Superior temporal gyrus (tissue), 1 donor: Measurements from ENCODE around the gene HSPE1.
A peak's percentile ranks its signal among the peaks of the same experiment; 100 is the strongest.
"Not testable (repeated sequence)": the region's sequence is repeated elsewhere in the genome, so short reads cannot be mapped to it uniquely, and the experiment has no call there.

Experiments
- DNase-seq: peaks from one replicate; pipeline ENCODE4 v3.0.0-alpha.2; 2016; ENCODE audit errors: extremely low spot score

HSPE1 gene

DNA sequence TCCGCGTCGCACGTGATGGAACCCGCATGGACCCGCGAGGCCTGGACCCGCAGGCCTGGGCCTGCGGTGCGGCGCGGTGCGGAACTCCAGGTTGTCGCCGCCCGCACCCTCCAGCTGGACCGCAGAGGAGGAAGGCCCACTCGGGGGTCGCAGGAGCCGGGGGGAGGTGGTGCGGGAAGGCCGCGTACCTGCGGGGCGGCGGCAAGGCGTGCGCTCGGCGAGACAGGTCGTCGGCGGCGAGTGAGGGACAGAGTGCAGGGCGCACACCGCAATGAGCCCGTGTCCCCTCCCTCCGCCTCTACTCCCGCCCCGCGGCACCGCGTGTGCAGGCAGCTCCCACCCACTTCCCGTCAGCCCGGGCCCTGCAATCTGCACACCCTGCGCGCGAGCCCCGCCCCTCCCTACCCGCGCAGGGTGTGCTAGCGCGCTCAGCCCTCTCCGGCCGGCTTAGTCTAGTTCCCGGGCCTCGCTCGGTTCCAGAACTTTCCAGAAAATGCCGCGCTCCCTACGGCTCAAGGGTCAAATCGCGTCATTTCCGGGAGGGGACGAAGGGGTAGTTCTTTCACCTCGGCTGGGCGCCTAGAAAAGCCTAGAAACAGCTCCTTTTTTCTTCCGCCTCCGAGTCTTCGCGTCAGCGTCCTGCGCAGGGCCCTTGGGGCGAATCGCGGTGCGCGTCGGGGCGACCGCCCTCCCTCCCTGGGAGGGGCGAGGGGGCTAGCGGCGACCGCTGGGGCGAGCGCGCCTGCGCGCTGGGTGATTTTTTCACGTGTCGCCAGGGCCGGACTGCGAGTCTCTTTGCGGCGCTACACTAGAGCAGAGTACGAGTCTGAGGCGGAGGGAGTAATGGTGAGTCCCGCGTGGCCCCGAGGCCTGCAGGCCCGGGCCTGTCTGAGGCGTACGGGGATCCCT is at the start of gene HSPE1, which contains the start of gene HSPD1:
Gene HSPE1, plus strand, starts transcription at position 786 of the 909 bp plus-strand sequence. Its CDS starts 58 bp downstream, at position 844.
Gene HSPD1, minus strand, starts transcription at position 247 of the 909 bp plus-strand sequence. CDS start 992 bp downstream, outside the sequence.
- DNase-seq, result peak; percentile 100

DNA sequence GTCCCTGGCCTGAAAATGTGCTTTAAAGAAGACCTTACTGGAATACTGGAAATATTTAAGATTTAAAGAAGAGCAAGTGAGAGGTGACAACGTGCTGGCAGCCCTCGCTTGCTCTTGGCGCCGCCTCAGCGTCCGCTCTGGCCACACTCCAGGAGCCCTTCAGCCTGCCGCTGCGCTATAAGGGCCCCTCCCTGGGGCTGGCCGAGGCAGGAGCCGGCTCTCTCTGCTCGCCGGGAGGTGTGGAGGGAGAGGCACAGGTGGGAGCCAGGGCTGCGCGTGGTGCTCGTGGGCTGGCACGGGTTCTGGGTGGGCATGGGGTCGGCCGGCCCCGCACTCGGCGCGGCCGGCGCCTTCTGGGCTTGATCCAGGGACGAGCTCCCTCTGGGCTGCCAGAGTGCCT is 49.7 kb upstream of the HSPE1 start:
- DNase-seq, result no peak

GRCh38 chr2:197450935-197451358 is 49.2 kb upstream of the HSPE1 start:
- DNase-seq, result not testable (repeated sequence)

GRCh38 chr2:197452754-197453122 is 47.4 kb upstream of the HSPE1 start:
- no peak for DNase-seq

DNA sequence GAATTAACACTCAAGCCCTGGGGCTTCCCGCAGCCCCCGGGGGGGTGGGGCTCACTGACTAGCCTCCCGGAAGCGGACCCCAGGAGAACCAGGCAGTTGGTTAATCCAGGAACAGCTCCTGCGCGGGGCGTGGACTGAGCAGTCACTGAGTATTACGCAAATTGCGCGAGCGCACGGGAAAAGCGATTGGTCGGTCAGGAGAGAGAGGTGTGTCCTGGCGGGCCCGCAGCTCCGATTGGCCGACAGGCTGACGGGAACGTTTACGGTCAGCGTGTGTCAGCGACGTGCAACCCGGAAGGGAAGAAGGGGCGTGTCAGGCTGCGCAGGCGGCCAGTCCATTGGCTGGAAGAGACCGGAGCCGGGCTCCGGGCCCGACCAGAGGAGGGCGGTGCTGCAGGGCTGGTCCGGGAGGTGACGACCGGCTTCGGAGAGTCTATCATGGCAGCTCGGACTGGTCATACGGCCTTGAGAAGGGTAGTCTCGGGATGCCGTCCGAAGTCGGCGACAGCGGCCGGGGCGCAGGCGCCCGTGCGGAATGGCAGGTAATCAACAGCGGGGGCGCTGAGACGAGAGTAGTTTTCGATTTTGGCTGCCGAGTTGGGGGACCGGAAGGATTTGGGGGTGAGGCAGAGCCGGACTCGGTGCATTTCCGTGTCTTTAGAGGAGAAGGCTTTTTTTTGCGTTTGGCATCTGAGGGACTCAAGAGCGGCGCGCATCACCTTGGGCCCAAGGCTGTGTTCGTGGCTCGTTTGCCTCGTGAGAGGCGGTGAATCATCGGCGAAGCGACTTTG is 46.9 kb upstream of the HSPE1 start, which contains the start of gene COQ10B:
Gene COQ10B, plus strand, starts transcription at position 430 of the 791 bp plus-strand sequence. Its CDS starts 9 bp downstream, at position 439.
- peak; percentile 100 for DNase-seq

DNA sequence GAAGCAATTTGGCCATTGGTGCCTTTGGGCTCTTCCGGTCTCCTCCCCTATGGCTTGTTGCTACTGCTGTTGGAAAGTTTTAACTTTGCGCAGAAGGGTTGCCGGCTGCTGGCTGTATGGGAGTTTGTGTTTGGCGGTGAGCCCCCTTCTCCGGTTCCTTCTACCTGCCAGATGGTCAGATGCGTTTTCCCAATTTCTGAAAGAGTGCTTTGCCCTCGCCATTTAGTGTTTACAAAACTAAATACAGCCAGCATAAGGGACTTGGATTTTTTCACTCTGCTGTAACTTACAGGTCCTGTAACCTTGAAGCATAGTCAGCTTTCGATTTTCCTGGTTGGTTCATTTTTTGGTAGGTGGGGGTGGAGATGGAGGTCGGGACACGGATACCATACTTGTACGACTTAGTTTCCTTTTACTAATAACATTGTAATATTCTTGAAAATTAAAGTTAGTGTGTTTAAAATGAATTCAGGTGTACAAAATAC is 46.2 kb upstream of the HSPE1 start:
- DNase-seq, result no peak

DNA sequence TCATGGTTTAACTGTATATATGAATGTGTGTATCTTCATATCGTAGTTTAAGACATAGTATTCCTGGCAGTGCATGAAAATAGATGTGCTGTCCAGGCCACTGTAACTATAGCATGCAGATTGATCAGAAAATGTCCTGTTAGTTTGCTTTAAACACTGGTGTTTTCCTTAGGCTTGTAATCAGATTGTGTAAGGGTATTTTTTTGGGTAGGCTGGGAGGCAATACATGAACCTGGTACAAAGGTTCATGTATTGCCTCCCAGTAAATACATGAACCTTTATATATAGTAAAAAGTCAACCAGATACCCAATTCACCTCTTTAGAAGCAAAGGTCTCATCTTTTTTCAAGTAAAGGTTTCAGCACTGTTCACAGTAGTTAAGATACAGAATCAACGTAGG is 45.3 kb upstream of the HSPE1 start:
- DNase-seq, result no peak

DNA sequence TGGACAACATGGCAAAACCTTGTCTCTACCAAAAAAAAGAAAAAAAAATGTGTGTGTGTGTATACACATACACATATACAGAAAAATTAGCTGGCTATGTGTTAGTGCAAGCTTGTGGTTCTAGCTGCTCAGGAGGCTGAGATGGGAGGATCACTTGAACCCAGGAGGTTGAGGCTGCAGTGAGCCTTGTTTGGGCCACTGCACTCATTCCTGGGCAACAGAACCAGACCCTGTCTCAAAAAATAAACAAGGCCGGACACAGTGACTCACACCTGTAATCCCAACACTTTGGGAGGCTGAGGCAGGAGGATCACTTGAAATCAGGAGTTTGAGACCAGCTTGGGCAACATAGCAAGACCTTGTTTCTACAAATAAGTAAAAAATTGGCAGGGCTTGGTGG is 44.8 kb upstream of the HSPE1 start:
- DNase-seq, result no peak

GRCh38 chr2:197460649-197461048 is 39.5 kb upstream of the HSPE1 start:
- DNase-seq, result no peak

- DNase-seq, result no peak
These were observed 39.1 kb upstream of the HSPE1 start for GRCh38 chr2:197461057-197461456.

DNA sequence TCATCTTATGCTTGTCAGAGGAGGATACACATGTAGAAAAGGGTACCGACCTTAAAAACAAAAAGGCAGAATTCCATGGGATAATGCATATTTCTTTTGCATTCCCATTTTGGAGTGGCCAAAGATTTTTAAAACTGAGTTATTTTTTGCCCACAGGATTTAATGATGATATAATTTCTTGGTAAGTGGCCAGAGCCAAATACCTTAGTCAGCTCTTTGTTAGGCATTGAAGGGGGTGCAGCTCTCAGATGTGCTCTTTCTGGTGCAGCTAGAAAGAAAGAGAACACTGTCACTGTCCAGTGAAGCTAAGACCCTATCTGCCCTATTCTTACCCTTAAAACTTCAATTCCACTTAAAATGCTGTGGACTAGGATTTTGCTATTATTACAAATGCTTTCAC is 36.0 kb upstream of the HSPE1 start:
- no peak for DNase-seq

DNA sequence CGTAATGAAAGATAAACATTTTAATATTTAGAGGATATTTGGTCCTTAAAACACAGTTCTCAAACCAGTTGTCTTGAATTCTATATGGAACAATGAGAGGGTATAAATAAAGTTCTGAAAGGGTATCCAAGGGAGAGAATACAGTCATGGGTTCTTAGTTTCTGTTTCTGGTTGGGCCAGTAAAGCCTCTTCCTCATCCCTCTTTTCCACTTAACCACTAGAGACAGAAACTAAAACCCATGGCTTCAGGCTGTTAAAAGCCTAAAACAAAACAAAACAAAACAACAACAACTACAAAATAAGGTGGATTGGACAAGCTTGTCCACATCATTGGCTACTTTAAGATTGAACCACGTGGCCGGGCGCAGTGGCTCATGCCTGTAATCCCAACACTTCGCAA is 28.0 kb upstream of the HSPE1 start:
- DNase-seq, result no peak

GRCh38 chr2:197477797-197478196 is 22.4 kb upstream of the HSPE1 start:
- no peak for DNase-seq

DNA sequence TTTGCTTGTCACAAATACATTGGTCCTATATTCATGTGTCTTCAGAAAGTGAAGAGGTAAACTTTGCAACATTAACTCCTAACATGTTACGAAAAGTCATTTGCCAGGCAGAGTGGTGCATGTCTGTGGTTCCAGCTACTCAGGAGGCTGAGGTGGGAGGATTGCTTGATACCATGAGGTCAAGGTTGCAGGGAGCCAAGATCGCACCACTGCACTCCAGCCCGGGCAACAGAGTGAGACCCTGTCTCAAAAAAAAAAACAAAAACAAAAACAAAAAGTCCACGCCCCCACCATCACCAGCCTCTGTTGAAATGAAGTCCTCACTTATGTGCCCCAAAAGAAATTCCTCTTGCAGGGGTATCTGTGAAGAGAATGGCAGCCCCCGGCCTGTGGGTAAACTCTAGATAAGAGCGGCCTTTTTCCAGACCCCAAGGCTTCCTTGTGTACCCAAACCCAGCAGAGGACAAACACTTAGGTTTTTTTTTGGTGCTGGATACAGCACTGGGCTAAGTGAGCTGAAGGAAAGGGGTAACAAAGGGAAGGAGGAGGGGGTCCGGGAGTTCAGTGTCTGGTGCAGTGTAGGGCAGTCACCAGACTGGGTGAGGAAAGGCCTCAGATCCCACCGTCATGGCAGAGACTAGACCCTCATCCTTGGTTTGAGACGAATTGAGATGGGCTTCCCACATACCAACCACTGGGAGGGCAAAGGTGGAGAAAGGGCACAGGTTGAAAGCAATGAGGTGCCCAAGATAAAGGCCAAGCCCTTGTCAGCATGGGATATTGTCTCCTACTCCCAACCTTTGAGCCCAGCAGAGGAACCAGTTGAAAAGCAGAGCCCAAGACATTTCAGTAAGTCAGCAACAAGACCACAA is 19.8 kb upstream of the HSPE1 start:
- DNase-seq, result no peak

DNA sequence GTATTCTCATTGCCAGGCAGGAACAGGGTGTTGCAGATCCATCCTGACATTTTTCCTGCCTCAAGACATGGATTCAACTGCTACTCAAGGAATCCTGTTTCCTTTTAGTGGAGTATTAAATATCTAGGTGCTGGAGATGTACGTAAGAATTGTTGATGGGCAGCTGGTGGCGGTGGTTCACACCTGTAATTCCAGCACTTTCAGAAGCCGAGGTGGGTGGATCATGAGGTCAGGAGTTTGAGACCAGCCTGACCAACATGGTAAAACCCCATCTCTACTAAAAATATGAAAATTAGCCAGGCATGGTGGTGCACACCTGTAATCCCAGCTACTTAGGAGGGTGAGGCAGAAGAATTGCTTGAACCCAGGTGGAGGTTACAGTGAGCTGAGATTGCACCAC is 15.9 kb upstream of the HSPE1 start:
- DNase-seq, result not testable (repeated sequence)

GRCh38 chr2:197486175-197486574 is 14.0 kb upstream of the HSPE1 start:
- no peak for DNase-seq

DNA sequence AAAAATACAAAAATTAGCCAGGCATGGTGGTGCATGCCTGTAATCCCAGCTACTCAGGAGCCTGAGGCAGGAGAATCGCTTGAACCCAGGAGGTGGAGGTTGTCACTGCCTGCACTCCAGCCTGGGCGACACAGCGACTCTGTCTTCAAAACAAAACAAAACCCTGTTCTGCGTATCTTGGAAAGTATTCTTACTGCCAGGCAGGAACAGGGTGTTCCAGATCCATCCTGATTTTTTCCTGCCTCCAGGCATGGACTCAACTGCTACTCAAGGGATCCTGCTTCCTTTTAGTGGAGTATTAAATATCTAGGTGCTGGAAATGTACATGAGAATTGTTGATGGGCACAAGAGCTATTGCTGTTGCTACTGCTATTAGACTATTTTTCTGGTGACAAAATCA is 12.8 kb upstream of the HSPE1 start:
- DNase-seq, result no peak

DNA sequence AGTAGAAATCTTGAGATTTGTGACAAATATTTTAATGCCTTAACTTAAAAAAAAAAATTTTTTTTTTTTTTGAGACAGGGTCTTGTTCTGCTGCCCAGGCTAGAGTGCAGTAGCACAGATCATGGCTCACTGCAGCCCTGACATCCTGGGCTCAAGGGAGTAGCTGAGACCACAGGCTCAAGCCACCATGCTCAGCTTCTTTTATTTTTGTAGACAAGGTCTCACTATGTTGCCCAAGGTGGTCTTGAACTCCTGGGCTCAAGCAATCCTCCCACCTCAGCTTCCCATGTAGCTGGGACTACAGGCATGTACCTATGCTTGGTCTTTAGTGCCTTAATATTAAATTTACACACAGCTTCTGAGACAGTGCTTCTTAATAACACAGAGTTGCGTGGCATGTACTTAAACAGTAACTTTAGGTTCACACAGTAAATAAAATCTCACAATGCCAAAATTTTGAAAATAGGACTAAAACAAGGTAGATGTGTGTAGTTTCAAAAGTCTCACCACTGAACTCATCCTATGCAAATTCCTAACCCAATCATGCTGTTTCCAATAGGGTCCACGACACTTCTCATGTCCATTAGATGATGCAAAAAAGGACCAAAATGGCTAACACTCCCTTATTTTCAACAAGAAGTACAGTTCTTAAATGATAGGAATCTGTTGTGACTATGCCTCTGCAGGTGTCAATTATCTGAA is 4.6 kb upstream of the HSPE1 start:
- no peak for DNase-seq

DNA sequence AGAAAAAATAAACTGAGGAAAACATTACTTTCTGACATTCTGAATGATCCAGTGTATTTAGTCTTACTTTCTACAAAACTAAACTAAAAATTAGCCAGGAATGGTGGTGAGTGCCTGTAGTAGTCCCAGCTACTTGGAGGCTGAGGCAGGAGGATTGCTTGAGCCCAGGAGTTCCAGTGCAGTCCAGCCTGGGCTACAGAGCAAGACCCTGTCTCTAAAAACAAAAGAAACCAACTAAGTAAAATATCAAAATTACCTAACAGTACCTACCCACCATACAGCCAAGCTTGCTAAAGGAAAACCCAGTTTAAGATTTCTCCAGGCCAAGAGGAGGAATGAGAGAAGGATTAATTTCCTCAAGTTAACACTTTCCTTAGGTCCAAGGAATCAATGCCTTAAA is 3.5 kb upstream of the HSPE1 start:
- DNase-seq, result no peak

DNA sequence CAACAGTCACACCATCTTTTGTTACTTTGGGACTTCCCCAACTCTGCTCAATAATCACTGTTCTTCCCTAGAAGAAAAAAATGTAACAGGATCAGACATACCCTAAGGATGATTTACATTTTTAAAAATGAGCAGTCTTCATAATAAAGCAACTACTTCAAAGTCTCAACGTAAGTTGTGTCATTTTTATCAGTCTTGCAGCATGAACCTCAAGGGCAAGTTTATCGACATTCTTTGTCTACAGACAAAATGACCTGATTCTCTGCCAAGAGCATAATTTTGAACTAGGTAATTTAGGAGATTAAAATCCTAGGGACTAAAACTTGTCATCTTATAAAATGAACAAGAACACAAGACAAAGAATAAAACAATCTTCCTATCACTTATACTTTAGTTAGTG is 2.9 kb upstream of the HSPE1 start:
- DNase-seq, result no peak
